Activated CD4-positive, CD25-positive, alpha-beta regulatory T cell treated with anti-CD3 and anti-CD28 coated beads, Interleukin-2, amount 50 U/mL, for 72 hours (primary cell): Measurements from ENCODE around the gene FOXN4.

ENCODE experiments used
- DNase-seq: peaks from one replicate; pipeline ENCODE4 v3.0.0; 2021

The FOXN4 gene

DNA sequence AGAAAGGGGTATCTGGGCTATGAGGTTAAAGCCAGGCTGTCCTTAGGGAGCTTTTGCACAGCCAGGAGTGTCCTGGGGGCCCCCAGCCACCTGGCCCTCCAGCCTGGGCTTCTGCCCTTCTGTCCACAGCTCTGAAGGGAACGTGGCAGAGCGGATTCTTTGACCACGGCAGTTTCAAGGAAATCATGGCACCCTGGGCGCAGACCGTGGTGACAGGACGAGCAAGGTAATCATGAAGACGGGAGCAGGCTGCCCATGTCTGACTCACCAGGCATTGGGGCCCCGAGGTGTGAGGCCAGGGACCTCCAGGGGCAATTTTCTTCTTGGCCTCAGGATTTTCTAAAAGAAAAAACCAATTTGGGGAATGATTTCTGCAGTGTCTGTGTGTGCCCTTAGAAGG, 53.1 kb downstream of the FOXN4 start:
- DNase-seq = no peak

GRCh38 chr12:109255377-109255776, 53.7 kb downstream of the FOXN4 start:
- DNase-seq = no peak

- no peak for DNase-seq
Measured at GRCh38 chr12:109253913-109254544, 55.1 kb downstream of the FOXN4 start.

DNA sequence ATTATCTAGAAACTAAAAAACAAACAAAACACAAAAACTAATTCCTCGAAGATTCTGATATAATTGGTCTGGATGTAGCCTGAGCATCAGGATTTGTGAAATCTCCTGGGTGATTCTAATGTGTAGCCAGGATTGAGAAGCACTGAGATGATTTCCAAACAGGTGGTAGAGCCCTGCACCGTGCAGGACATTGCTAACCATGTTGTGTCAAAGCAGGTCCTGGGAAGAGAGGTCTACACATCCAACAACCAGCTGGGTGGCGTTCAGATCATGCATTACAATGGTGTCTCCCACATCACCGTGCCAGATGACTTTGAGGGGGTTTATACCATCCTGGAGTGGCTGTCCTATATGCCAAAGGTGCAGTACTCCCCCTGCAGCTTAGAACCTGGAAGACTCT, 56.3 kb downstream of the FOXN4 start:
- no peak for DNase-seq

- DNase-seq = no peak
Measured at GRCh38 chr12:109250523-109250922, 58.6 kb downstream of the FOXN4 start.

GRCh38 chr12:109247831-109248654, 61.0 kb downstream of the FOXN4 start:
- no peak for DNase-seq

GRCh38 chr12:109246221-109246620, 62.9 kb downstream of the FOXN4 start:
- DNase-seq = no peak

- DNase-seq = no peak
Measured at GRCh38 chr12:109244073-109244472, 65.0 kb downstream of the FOXN4 start.

- no peak for DNase-seq
Measured at GRCh38 chr12:109241936-109242335, 67.1 kb downstream of the FOXN4 start.

DNA sequence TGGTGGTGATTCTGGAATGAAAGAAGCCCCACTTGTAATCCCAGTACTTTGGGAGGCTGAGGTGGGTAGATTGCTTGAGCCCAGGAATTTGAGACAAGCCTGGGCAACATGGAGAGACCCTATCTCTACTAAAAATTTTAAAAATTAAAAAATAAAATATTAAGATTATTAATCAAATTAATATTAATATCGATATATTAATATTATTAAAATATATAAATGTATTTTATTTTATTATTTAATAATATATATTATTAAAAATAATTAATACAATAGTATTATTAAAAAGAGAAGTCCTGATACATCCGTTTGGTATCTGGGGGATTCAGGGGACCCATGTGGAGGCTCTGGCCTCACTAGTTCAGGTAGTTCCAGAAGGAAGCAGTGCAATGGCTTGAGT, 68.7 kb downstream of the FOXN4 start:
- no peak for DNase-seq

- no peak for DNase-seq
Measured at GRCh38 chr12:109239691-109240090, 69.4 kb downstream of the FOXN4 start.

DNA sequence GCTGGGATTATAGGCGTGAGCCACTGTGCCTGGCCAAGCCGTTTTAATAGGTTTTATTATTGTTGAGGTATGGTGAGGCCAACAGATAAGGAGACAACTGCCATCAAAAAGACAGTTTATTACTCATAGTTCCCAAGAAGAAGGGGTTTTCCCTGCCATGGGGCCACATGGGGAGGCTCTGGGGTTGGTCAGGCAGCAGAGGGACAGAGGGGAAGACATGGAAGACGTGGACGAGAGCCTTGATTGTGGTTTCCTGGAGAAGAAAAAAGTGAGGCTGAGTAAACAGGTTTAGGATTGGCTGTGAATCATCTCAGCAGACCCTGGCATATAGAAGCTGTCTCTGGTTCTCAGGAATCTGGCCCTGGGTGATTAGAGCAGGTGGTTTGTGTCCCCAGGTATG, 69.9 kb downstream of the FOXN4 start:
- no peak for DNase-seq

- no peak for DNase-seq
Measured at GRCh38 chr12:109236257-109236656, 72.8 kb downstream of the FOXN4 start.

- no peak for DNase-seq
Measured at GRCh38 chr12:109234012-109234411, 75.1 kb downstream of the FOXN4 start.

GRCh38 chr12:109232731-109233130, 76.4 kb downstream of the FOXN4 start:
- DNase-seq = no peak

DNA sequence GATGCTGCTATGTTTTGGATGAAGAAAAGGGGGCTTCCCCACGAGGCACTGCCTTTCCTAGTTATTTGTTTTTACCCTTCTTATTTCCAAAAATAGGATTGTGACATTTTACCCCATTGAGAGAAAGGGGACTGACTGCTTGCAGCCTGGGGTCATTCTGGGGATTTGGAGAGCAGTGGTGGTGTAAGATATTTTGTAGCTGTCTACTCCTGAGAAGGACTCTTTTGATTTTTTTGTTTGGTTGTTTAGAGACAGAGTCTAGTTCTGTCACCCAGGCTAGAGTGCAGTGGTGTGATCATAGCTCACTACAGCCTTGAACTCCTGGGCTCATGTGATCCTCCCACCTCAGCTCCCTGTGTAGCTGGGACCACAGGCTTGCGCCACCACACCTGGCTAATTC, 78.9 kb downstream of the FOXN4 start:
- no peak for DNase-seq

DNA sequence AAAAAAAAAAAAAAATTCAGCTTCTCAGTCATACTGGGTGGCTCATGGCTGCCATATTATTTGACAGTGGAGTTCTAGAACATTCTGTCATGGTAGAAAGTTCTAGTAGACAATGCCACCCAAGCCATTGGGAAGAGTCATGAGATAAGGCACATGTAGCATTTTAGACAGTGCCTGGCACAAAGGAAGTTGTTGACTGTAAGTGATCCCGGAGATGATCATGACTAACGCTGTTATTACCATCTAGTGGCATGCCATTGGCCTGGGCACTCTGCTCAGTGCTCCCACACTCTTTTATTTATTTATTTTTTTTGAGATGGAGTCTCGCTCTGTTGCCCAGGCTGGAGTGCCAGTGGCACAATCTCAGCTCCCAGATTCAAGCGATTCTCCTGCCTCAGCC, 80.4 kb downstream of the FOXN4 start:
- DNase-seq = no peak
